ENCODE results near the gene PLCH1. TPM values are rescaled to one million over a fixed set of nuclear protein-coding genes. Genes with fewer than 3 reads are reported as not detected.

The PLCH1 gene
- total RNA-seq, 2 donors from 2014 or later, result 0.05 to 0.23 TPM

DNA sequence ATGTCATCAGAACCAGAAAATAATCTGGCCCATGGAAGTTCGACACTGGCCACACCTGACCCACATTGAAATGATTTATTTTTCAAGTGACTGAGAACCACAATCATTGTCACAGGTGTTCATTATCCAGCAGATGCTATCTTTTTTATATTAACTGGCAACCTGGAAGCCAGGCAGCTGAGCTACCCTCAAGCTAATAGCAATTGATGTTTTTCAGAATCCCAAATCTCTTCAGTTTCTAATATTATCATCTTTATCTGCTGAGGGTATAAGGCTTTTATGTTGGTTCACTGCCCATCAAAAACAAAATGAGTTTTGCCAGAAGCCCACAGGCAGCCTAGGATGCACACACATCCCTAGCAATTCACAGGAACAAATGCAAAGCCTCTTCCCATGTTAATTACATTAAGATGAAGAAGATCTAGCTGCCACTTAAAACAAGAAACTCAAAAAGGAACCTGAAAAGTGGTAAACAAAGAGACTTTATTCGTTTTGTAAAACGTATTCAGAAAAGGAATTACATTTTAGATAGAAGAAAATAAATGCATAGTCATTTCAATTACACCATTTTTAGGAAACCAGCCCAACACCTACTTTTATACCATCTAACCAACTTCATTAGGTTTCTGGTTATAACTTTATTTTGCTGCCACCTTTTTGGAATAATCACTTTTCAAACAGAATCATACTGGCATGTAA is 410.5 kb downstream of the PLCH1 start:
- no peak for ATAC-seq
- Mint-ChIP-seq H3K9me3 (no peaks in the 10 kb centered on the region), H3K36me3 (no peaks in the 10 kb centered on the region), H3K27ac (no peak overlapping the region)
- DNase-seq (ENCODE audit: low spot score in 2 of 2), result no peak

DNA sequence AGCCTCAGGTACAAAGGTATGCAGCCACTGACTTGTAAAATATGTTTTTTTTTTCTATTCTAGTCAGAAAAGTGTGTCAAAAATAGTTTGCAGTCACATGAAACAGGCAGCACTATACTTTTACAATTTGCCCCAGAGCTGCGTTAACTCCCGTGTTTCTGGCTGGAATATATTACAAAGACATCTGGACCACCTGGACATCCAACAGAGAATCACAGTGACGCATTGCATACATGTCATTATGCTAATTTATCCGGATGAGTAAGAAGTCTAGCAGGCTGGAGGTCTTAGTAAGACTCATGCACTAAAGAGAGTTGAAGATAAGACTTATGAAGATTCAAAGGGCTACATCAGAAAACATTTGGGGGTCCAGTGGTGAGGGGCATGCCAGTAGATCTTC is 412.2 kb downstream of the PLCH1 start:
- no peak for DNase-seq (ENCODE audit: low spot score in 2 of 2)
- no peak for ATAC-seq
- Mint-ChIP-seq H3K9me3 (no peaks in the 10 kb centered on the region), H3K36me3 (no peaks in the 10 kb centered on the region), H3K27ac (no peak overlapping the region)

DNA sequence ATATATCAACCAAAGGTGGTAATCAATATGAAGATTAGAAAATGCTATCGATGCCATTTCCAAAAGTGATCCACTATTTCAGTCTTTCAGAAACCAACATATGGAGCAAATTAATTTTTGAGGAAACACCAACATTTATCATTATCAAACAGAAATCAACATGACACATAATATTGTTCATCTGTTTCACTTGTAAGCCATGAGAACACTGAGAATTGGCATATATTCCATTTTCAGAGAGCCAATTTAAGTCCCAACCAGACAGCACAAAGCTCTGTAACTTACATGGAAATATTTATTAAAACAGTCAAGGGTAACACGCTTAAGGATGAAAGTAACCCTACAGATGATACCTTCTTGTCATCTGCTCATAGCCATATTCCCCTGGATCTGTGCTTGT is 413.8 kb downstream of the PLCH1 start:
- no peak for ATAC-seq
- H3K9me3 Mint-ChIP-seq, result no peaks in the 10 kb centered on the region

DNA sequence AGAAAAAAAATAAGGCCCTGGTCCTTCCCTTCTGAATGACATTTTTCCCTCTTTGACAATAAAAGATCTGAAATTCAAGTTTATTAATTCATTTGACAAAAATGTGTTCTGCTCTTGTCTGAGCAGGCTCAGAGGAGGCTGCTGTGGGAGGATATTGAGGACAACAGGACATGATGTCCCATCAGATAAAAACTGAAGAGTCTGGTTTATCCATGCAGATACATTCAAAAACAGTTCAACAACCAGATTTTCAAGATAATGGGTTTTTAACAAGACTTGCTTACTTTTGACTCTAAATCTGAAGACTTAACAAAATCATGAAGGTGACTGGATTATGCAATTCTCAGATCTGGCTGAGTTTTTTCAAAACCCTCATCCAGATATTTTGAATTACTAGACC is 414.5 kb downstream of the PLCH1 start:
- no peak for ATAC-seq
- no peaks in the 10 kb centered on the region for H3K36me3 Mint-ChIP-seq
- H3K27ac Mint-ChIP-seq, result no peak overlapping the region
- DNase-seq (ENCODE audit: low spot score in 2 of 2), result no peak
- no peaks in the 10 kb centered on the region for H3K9me3 Mint-ChIP-seq

More for the DNA sequence above, 413.8 kb downstream of the PLCH1 start:
- DNase-seq (ENCODE audit: low spot score in 2 of 2), result no peak
- H3K27ac Mint-ChIP-seq, result no peak overlapping the region
- H3K36me3 Mint-ChIP-seq, result no peaks in the 10 kb centered on the region

DNA sequence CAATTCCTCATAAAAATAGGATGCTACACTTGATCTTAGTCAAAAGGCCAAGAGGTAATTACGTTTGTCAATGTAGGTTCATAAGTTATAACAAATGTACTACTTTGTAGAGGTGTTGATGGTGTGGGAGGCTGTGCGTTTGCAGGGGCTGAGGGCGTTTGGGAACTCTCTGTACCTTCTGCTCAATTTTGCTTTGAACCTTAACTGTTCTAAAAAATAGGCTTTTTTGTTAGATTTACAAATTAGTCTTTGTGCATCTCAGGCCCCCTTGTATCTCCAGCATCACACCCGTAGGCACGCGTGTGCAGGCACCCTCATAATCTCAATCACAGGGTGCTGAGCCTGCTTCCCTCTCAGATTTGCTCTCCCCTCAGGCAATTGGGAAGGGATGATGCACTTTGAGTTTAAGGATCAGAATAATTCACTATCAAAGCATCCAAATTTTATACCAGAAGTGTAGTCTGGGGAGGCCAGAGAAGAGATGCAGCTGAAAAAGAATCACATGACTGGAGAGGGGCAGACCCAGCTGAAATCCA is 415.3 kb downstream of the PLCH1 start:
- Mint-ChIP-seq H3K9me3 (no peaks in the 10 kb centered on the region), H3K36me3 (no peaks in the 10 kb centered on the region), H3K27ac (no peak overlapping the region)
- DNase-seq (ENCODE audit: low spot score in 2 of 2) (no peak), ATAC-seq (no peak)

DNA sequence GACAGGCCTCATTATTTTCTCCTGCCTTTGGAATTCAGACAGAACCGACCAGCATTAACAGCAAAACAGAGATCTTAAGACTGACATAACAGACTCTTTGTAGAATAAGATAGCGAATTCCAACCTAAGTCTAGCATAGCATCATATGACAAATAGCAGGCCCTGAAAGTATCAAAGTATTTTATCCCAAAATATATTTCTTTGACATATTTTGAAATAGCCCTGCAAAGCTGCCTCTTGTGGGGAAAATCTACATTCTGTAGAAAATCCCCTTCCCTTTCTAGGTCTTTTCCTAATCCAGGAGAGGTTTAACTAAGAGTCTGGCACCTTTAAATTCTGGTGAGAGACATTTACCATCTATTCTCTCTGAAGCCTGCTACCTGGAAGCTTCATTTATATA is 417.0 kb downstream of the PLCH1 start:
- Mint-ChIP-seq H3K27ac (no peak overlapping the region), H3K9me3 (no peaks in the 10 kb centered on the region), H3K36me3 (no peaks in the 10 kb centered on the region)
- DNase-seq (ENCODE audit: low spot score in 2 of 2) (no peak), ATAC-seq (no peak)

DNA sequence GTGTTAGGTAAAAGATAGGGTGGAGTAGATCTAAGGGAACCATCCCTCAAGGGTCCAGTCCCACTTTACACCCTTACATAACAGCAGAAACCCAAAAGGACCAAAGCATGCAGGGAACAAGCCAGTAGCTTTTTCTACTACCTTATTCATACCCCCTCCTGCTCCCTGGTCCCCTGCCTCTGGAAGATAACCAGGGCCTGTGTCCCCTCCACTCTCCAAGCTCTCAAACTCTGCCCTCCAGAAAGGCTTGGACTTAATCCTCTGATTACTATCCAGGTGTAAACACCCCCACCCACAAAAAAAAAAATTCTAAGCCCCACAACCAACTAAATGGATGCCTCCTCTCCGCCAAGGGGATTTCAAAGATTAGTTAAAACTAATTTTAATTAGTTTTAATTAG is 417.4 kb downstream of the PLCH1 start:
- H3K9me3 Mint-ChIP-seq, result no peaks in the 10 kb centered on the region
- ATAC-seq (no peak), DNase-seq (ENCODE audit: low spot score in 2 of 2) (no peak)
- no peak overlapping the region for H3K27ac Mint-ChIP-seq
- no peaks in the 10 kb centered on the region for H3K36me3 Mint-ChIP-seq

DNA sequence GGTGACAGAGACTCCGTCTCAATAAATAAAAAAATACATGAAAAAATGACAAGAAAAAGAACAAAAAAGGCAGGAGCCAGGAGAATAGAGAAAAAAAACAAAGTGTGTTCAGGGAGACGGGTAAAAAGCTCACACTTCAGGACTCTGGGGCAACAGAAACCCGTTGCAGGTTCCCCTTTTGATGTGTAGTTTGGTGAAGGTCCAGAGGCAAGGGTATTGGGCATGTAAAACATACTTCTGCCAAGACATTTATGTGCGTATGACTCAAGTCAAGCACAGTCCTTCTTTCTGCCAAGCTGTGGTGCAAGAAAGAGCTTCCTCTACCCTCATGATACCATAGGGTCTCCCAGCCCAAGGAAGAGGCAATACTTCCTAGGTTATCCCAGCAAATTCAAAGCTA is 418.0 kb downstream of the PLCH1 start:
- DNase-seq (ENCODE audit: low spot score in 2 of 2) (no peak), ATAC-seq (no peak)
- no peaks in the 10 kb centered on the region for H3K36me3 Mint-ChIP-seq
- H3K27ac Mint-ChIP-seq, result no peak overlapping the region
- H3K9me3 Mint-ChIP-seq, result no peaks in the 10 kb centered on the region

DNA sequence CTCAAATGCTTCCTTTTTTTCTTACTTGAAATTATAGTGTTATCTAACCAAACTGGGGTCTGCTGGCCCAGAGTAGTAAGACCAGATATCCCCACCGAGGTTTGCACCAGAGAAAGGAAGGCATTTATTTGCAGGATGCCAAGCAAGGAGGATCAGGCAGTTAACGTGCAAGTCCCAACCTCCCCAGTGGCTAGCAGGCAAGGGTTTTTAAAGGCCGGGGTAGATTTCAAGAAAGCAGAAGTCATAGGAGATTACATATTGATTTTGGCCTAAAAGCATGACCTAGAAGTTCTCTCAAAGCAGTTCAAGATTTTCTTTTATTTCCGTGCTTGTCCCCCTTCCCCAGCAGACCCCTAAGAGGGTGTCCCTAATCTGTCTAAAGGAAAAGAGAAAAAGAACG is 418.6 kb downstream of the PLCH1 start:
- H3K36me3 Mint-ChIP-seq, result no peaks in the 10 kb centered on the region
- no peak overlapping the region for H3K27ac Mint-ChIP-seq
- no peaks in the 10 kb centered on the region for H3K9me3 Mint-ChIP-seq
- DNase-seq (ENCODE audit: low spot score in 2 of 2) (no peak), ATAC-seq (no peak)

Other genes starting within 250 kb of the PLCH1 start
- gene C3orf33, start 61.2 kb upstream of the PLCH1 start, total RNA-seq, result 1 to 10 TPM; 1.7 to 3.3 TPM
- 10 to 100 TPM; 23.5 to 25.1 TPM for gene SLC33A1, start 109.4 kb upstream of the PLCH1 start, total RNA-seq
- 100 to 1,000 TPM; 116 to 122 TPM for gene GMPS, start 125.6 kb upstream of the PLCH1 start, total RNA-seq